DND-41 (cell line): Measurements from ENCODE around the gene BRSK2.

Experiments used
- ATAC-seq: fragments of 200-7000 bp; cut with Tn5 transposase; 3 replicates; pipeline ENCODE4 v1.9.1; 2021; ENCODE audit warnings: low read depth; ENCODE audit not compliant: insufficient read depth
- DNase-seq: peaks from one replicate; pipeline ENCODE4 v3.0.0-alpha.2; 2020
- H2AFZ ChIP-seq: 2 replicates; pipeline ENCODE4 v1.6.0; 2012; ENCODE audit warnings: low read depth, low read length
- H3K27ac ChIP-seq: 2 replicates; pipeline ENCODE4 v1.5.1; 2012; ENCODE audit warnings: low read length, inconsistent platforms
- H3K27me3 ChIP-seq: fragments of 200-600 bp; sonication (generic); 2 replicates; pipeline ENCODE4 v1.6.0; 2012; ENCODE audit warnings: low read length, mild to moderate bottlenecking, inconsistent platforms; ENCODE audit not compliant: insufficient read depth, poor library complexity
- H3K36me3 ChIP-seq: 2 replicates; pipeline ENCODE4 v1.5.1; 2012; ENCODE audit warnings: low read length, inconsistent platforms; ENCODE audit not compliant: insufficient read depth
- H3K4me1 ChIP-seq: 2 replicates; pipeline ENCODE4 v1.5.1; 2012; ENCODE audit warnings: mild to moderate bottlenecking, low read length; ENCODE audit not compliant: insufficient read depth
- H3K4me2 ChIP-seq: 2 replicates; pipeline ENCODE4 v1.6.0; 2012; ENCODE audit warnings: mild to moderate bottlenecking, moderate library complexity, low read length, inconsistent platforms; ENCODE audit not compliant: insufficient read depth
- H3K4me3 ChIP-seq, 2 experiments: fragments of 200-600 bp in 1 of 2; shearing (Covaris generic) in 1 of 2; 2 replicates each; pipeline ENCODE4 v1.5.1; 2012 to 2016; ENCODE audit warnings: inconsistent platforms in 2 of 2, low read length in 2 of 2, mild to moderate bottlenecking in 2 of 2, low read depth in 1 of 2, moderate library complexity in 1 of 2
- H3K79me2 ChIP-seq: 2 replicates; pipeline ENCODE4 v1.6.0; 2012; ENCODE audit warnings: low read length, inconsistent platforms; ENCODE audit not compliant: insufficient read depth
- H3K9ac ChIP-seq: 2 replicates; pipeline ENCODE4 v1.6.0; 2012; ENCODE audit warnings: low read depth, mild to moderate bottlenecking, inconsistent platforms, low read length, moderate library complexity
- H3K9me3 ChIP-seq: 2 replicates; pipeline ENCODE4 v1.5.1; 2012; ENCODE audit warnings: low read length, moderate library complexity, mild to moderate bottlenecking, inconsistent platforms; ENCODE audit not compliant: insufficient read depth, severe bottlenecking
- H4K20me1 ChIP-seq: 2 replicates; pipeline ENCODE4 v1.6.0; 2012; ENCODE audit warnings: low read length; ENCODE audit not compliant: insufficient read depth
- EZH2 ChIP-seq: IDR thresholded peaks from 3 replicates; pipeline ENCODE4 v1.6.1; 2012; ENCODE audit warnings: borderline replicate concordance, low read depth, mild to moderate bottlenecking, moderate library complexity, low read length, inconsistent platforms; ENCODE audit not compliant: severe bottlenecking
- TF ChIP-seq, protein P1 (sequence below): IDR thresholded peaks from 2 replicates; pipeline ENCODE4 v1.5.1; 2012; ENCODE audit warnings: borderline replicate concordance, low read length, moderate library complexity, mild to moderate bottlenecking; ENCODE audit not compliant: poor library complexity, severe bottlenecking; ENCODE audit errors: extremely low read depth

Gene BRSK2

DNA sequence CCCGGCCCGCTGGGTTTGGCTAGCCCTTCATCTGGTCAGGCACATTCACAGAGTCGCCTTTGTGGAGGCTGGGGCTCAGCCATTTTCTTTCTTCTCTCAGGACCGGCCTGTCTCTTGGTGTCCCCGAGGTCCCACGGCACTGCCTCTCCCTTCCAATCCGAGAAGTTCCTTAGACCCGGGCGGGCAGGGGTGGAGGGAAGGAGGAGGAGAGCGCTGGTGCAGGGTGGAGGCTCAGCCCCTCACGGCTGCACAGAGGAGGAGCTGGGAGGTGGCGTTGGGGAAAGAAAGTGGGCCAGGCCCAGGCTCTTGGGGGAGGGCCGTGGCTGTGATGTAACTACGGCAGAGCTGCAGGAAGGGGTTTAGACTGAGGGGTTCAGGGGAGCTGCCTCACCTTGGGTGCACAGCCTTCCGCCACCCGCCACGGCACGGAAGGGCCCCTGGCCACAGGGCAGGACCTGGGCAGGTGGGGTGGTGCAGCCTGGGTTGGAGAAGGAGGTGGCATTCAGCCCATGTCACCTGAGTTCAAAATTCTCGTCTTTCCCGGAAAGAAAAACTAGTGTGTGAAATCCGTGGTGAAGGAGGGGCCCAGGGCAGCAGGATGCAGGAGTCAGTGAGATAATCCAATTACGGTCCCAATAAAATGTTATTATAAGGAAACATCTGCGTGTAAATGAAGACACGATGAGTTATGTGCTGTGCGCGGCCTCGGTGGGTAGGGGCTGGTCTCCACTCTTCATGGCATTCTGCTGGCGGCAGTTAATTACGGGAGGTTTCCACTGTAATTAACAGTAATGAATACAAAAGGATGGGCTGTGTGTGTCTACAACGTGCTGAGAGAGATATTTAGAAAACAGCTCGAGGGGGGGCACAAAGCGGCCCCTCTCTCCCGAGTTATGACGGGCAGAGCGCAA lies 1.7 kb downstream of the BRSK2 start:
- Histone ChIP-seq H4K20me1 (no peaks in the 10 kb centered on the region), H3K27me3 (no peaks in the 10 kb centered on the region), H3K4me1 (no peaks in the 10 kb centered on the region), H3K9ac (no peak overlapping the region), H2AFZ (no peak overlapping the region), H3K4me2 (no peak overlapping the region), H3K36me3 (no peaks in the 10 kb centered on the region), H3K9me3 (no peaks in the 10 kb centered on the region), H3K79me2 (no peaks in the 10 kb centered on the region), H3K4me3 (no peak overlapping the region), H3K27ac (no peak overlapping the region)
- no peak for DNase-seq
- TF ChIP-seq EZH2, result no peak
- TF ChIP-seq, protein P1, sequence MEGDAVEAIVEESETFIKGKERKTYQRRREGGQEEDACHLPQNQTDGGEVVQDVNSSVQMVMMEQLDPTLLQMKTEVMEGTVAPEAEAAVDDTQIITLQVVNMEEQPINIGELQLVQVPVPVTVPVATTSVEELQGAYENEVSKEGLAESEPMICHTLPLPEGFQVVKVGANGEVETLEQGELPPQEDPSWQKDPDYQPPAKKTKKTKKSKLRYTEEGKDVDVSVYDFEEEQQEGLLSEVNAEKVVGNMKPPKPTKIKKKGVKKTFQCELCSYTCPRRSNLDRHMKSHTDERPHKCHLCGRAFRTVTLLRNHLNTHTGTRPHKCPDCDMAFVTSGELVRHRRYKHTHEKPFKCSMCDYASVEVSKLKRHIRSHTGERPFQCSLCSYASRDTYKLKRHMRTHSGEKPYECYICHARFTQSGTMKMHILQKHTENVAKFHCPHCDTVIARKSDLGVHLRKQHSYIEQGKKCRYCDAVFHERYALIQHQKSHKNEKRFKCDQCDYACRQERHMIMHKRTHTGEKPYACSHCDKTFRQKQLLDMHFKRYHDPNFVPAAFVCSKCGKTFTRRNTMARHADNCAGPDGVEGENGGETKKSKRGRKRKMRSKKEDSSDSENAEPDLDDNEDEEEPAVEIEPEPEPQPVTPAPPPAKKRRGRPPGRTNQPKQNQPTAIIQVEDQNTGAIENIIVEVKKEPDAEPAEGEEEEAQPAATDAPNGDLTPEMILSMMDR, result no peak
- ATAC-seq, result no peak

DNA sequence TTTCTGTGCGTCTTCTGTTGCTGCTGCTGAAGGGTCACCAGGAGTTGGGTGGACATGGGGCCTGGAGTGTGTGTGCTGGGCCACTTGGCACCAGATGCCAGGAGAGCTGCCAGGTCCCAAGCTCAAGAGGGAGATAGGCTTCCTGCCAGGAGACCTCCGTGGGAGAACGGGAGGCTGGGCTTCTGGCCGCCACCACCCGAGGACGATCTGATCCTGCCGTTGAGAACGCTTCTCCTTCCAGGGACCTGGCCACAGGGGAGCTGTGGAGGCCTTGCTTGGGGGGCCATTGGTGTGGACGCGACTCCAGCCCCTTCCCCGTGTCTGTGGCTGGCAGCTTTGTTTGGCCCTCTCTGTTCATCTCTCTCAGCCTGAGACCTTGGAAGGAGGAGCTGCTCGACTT lies 2.4 kb downstream of the BRSK2 start:
- Histone ChIP-seq H3K36me3 (no peaks in the 10 kb centered on the region), H3K79me2 (no peaks in the 10 kb centered on the region), H3K9ac (no peak overlapping the region), H2AFZ (no peak overlapping the region), H3K4me2 (no peak overlapping the region), H3K9me3 (no peaks in the 10 kb centered on the region), H3K4me1 (no peaks in the 10 kb centered on the region), H3K27ac (no peak overlapping the region), H3K4me3 (no peak overlapping the region), H4K20me1 (no peaks in the 10 kb centered on the region), H3K27me3 (no peaks in the 10 kb centered on the region)
- no peak for ATAC-seq
- no peak for DNase-seq
- TF ChIP-seq, protein P1, result no peak
- TF ChIP-seq EZH2, result no peak

DNA sequence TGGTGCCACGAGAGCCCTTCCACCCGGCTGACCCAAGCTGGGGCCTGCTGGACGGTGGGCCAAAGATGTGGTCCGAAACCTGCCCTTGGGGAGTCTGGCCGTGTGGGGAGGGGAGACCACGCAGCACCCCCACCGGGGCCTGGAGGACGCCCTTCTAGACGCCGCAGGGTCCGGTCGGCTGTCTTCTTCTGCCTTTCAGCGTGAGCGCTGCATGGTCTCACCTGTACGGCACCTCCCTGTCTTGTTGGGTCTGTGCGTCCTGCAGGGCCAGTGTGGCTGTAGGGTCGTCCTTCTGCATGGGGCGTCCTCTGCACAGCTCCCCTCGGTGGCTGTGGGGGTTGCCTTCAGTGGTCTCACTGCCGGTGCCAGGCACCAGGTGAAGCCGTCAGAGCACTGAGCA lies 2.8 kb downstream of the BRSK2 start:
- Histone ChIP-seq H3K27me3 (no peaks in the 10 kb centered on the region), H2AFZ (no peak overlapping the region), H4K20me1 (no peaks in the 10 kb centered on the region), H3K36me3 (no peaks in the 10 kb centered on the region), H3K27ac (no peak overlapping the region), H3K9ac (no peak overlapping the region), H3K9me3 (no peaks in the 10 kb centered on the region), H3K4me3 (no peak overlapping the region), H3K4me1 (no peaks in the 10 kb centered on the region), H3K4me2 (no peak overlapping the region), H3K79me2 (no peaks in the 10 kb centered on the region)
- DNase-seq (no peak), ATAC-seq (no peak)
- no peak for TF ChIP-seq EZH2
- TF ChIP-seq, protein P1, result no peak
